HG02981 (cell line): ENCODE measurements around the gene PTPRD.

Experiments used
- ATAC-seq: cut with Tn5 transposase; IDR thresholded peaks from one replicate; pipeline ENCODE4 v1.9.1; 2021; ENCODE audit warnings: mild to moderate bottlenecking, moderate library complexity; ENCODE audit not compliant: unreplicated experiment

The PTPRD gene

GRCh38 chr9:8857068-8857925 lies 1755.5 kb downstream of the PTPRD start:
- ATAC-seq, result no peak

- ATAC-seq, result no peak
These were observed 1756.3 kb downstream of the PTPRD start for GRCh38 chr9:8856396-8857067.

- ATAC-seq, result no peak
These were observed 1757.8 kb downstream of the PTPRD start for GRCh38 chr9:8855046-8855445.

GRCh38 chr9:8852301-8852864 lies 1760.4 kb downstream of the PTPRD start:
- ATAC-seq, result no peak

GRCh38 chr9:8850914-8851313 lies 1761.9 kb downstream of the PTPRD start:
- ATAC-seq, result no peak

GRCh38 chr9:8845808-8846207 lies 1767.0 kb downstream of the PTPRD start:
- ATAC-seq, result no peak

- no peak for ATAC-seq
These were observed 1767.4 kb downstream of the PTPRD start for GRCh38 chr9:8845376-8845775.

- ATAC-seq, result no peak
These were observed 1768.3 kb downstream of the PTPRD start for GRCh38 chr9:8844549-8844948.

GRCh38 chr9:8842402-8843193 lies 1770.2 kb downstream of the PTPRD start:
- no peak for ATAC-seq

- no peak for ATAC-seq
These were observed 1774.7 kb downstream of the PTPRD start for GRCh38 chr9:8838136-8838535.

- ATAC-seq, result no peak
These were observed 1777.5 kb downstream of the PTPRD start for GRCh38 chr9:8835291-8835690.

- ATAC-seq, result no peak
These were observed 1779.8 kb downstream of the PTPRD start for GRCh38 chr9:8832955-8833354.

GRCh38 chr9:8832386-8832785 lies 1780.4 kb downstream of the PTPRD start:
- ATAC-seq, result no peak

GRCh38 chr9:8831568-8831967 lies 1781.2 kb downstream of the PTPRD start:
- no peak for ATAC-seq

- ATAC-seq, result no peak
These were observed 1786.5 kb downstream of the PTPRD start for GRCh38 chr9:8826281-8826680.

GRCh38 chr9:8825585-8826147 lies 1787.1 kb downstream of the PTPRD start:
- ATAC-seq, result no peak

- no peak for ATAC-seq
These were observed 1789.5 kb downstream of the PTPRD start for GRCh38 chr9:8823131-8823895.

GRCh38 chr9:8822667-8823025 lies 1790.2 kb downstream of the PTPRD start:
- ATAC-seq, result no peak

- no peak for ATAC-seq
These were observed 1790.7 kb downstream of the PTPRD start for GRCh38 chr9:8821910-8822666.
